ENCODE measurements around the gene SOX15.

GRCh38 chr17:7551396-7551795, 38.5 kb downstream of the SOX15 start:
- TF ChIP-seq, protein P1, sequence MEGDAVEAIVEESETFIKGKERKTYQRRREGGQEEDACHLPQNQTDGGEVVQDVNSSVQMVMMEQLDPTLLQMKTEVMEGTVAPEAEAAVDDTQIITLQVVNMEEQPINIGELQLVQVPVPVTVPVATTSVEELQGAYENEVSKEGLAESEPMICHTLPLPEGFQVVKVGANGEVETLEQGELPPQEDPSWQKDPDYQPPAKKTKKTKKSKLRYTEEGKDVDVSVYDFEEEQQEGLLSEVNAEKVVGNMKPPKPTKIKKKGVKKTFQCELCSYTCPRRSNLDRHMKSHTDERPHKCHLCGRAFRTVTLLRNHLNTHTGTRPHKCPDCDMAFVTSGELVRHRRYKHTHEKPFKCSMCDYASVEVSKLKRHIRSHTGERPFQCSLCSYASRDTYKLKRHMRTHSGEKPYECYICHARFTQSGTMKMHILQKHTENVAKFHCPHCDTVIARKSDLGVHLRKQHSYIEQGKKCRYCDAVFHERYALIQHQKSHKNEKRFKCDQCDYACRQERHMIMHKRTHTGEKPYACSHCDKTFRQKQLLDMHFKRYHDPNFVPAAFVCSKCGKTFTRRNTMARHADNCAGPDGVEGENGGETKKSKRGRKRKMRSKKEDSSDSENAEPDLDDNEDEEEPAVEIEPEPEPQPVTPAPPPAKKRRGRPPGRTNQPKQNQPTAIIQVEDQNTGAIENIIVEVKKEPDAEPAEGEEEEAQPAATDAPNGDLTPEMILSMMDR (IDR thresholded peaks at IDR 0.05), result no peak
- no peak for TF ChIP-seq EZH2 (IDR thresholded peaks at IDR 0.05)
- no peak for TF ChIP-seq EZH2phosphoT487 (IDR thresholded peaks at IDR 0.05)

Data from neural progenitor cell (in vitro differentiated cells).